Neural cell (in vitro differentiated cells): ENCODE measurements around the gene AKAP8L.

Experiments used
- EZH2 ChIP-seq: fragments of 200-600, 300-800 bp; shearing (Covaris generic), sonication (generic); IDR thresholded peaks from 2 replicates; pipeline ENCODE4 v1.6.1; 2014; ENCODE audit warnings: antibody characterized with exemption, low read length, borderline replicate concordance, mild to moderate bottlenecking; ENCODE audit not compliant: insufficient read depth, poor library complexity, severe bottlenecking
- MXI1 ChIP-seq: fragments of 450-650 bp; conservative IDR thresholded peaks from 2 replicates; pipeline ENCODE4 v1.6.1; 2014; ENCODE audit warnings: antibody characterized with exemption, mild to moderate bottlenecking; ENCODE audit not compliant: poor library complexity, severe bottlenecking
- TF ChIP-seq, protein P1 (sequence below): fragments of 450-650 bp; IDR thresholded peaks from 2 replicates; pipeline ENCODE4 v1.5.1; 2014; ENCODE audit warnings: antibody characterized with exemption, mild to moderate bottlenecking, moderate library complexity; ENCODE audit not compliant: poor library complexity, severe bottlenecking

DNA sequence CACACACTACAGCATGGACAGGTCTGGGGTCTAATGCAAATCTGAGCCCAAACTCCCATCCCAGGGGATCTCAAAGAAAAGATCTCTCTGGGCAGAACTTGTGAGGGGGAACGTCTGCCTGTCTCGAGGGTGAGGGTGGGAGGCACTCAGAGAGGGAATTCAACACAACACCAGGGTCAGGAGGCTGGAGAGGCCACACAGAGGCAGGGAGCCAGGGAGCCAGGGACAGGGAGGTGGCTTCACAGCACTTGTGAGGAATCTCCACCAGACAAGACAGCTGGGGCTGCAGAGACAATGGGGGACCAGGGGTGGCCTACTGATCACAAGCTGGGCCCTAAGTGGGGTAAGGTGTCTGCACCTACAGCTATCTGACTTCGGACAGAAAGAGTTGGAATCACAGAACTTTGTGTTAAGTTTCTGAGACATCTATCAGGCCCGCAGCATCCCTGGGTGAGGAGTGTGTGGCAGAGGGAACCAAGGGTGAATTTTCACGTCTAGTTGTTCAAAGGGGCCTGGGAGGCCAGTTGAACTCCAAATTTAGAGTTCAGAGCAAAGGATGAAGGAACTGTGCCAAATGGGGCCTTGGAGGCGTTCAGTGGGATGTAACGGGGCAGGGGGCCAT is 12.7 kb upstream of the AKAP8L start:
- TF ChIP-seq, protein P1, sequence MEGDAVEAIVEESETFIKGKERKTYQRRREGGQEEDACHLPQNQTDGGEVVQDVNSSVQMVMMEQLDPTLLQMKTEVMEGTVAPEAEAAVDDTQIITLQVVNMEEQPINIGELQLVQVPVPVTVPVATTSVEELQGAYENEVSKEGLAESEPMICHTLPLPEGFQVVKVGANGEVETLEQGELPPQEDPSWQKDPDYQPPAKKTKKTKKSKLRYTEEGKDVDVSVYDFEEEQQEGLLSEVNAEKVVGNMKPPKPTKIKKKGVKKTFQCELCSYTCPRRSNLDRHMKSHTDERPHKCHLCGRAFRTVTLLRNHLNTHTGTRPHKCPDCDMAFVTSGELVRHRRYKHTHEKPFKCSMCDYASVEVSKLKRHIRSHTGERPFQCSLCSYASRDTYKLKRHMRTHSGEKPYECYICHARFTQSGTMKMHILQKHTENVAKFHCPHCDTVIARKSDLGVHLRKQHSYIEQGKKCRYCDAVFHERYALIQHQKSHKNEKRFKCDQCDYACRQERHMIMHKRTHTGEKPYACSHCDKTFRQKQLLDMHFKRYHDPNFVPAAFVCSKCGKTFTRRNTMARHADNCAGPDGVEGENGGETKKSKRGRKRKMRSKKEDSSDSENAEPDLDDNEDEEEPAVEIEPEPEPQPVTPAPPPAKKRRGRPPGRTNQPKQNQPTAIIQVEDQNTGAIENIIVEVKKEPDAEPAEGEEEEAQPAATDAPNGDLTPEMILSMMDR, result no peak
- TF ChIP-seq MXI1 (no peak), EZH2 (no peak)
